ENCODE measurements around the gene CD164.
A peak's percentile ranks its signal among the peaks of the same experiment; 100 is the strongest.

CD164 gene
- total RNA-seq: 167 to 358 (median 243) reads per million in 9 experiments

DNA sequence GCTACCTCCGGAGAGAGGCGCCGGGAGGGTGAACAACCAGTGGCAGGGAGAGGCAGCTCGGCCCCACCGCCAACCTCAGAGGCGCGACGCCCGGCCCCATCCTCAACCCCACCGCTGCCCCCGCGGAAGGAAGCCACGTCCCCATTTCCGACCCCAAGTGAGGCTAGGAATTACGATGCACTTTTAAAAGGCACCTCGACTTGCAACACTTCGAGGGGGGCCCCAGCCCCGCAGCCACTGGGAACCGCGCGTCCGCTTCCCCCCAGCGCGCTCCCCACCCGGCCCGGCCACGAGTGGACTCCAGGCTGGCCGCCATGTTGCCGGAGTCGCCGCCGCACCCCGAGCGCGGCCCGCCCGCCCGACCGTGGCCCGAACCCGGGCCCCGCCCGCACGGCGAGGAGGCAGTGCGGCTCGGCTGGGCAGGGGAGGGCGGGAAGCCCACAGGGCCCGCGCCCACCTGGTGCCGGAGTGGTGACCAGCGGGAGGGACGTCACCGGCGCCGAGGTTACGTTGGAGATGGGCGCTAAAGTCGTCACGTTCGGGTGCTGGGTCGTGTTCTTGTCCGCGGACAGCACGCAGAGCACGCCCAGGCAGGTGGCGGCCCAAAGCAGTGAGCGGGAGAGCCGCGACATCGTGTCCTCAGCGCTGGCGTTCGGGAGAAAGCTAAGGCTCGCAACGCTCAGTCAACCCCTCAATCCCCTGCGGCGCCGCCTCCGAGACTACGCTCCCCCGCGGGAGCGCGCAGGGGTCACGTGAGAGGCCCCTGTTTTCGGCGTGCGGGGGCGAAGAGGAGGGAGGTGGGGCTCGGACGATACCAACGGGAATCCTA is at the start of gene CD164:
TSS of gene CD164 (minus strand) at position 721 of the 829 bp plus-strand sequence. CDS start at position 632, 89 bp downstream.
- H3K4me3 Mint-ChIP-seq: peak within 1 kb of the TSS; percentile 90 to 99
- H3K27me3 Mint-ChIP-seq: no peaks in the 10 kb centered on the region
- H3K36me3 Mint-ChIP-seq (ENCODE audit: insufficient read depth): peaks cover 51% of the 10 kb centered on the region
- peaks cover 38 to 39% of the 10 kb centered on the region in 2 donors for H3K4me1 Mint-ChIP-seq (ENCODE audit: low read depth in 2 of 2)
- DNase-seq (peak; percentile 83 to 92 (median 91)), ATAC-seq (replicated peaks) (peak; percentile 61)
- no peaks in the 10 kb centered on the region for H3K9me3 Mint-ChIP-seq
- peak within 1 kb of the TSS; percentile 97 to 99 for H3K27ac Mint-ChIP-seq

DNA sequence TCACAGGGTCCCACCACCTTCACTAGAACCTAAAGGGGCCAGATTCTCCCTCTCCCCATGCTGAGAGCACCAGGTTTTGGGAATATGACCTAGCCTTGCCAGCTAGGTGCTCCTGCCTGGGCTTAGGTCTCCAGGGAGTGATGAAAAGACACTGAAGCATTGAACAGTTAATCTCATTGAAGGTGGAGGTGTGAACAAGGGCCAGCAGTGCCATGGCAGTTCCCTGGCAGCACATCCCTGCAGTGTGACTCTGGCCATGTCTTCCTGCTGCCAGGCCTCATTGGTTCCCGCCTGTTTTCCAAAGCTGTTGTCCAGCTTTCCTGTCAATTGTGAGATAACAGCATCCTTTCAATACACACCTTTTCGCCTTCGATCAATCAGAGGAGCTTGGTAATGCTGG is 47.2 kb upstream of the CD164 start:
- ATAC-seq (replicated peaks): no peak
- H3K36me3 Mint-ChIP-seq (ENCODE audit: insufficient read depth): no peaks in the 10 kb centered on the region
- no peaks in the 10 kb centered on the region for H3K9me3 Mint-ChIP-seq
- DNase-seq: no peak
- peaks cover 0 to 4% of the 10 kb centered on the region in 2 donors for H3K4me1 Mint-ChIP-seq (ENCODE audit: low read depth in 2 of 2)
- peaks cover 0 to 17% of the 10 kb centered on the region in 2 donors for H3K27me3 Mint-ChIP-seq
- no peak overlapping the region for H3K4me3 Mint-ChIP-seq
- H3K27ac Mint-ChIP-seq: no peak overlapping the region

DNA sequence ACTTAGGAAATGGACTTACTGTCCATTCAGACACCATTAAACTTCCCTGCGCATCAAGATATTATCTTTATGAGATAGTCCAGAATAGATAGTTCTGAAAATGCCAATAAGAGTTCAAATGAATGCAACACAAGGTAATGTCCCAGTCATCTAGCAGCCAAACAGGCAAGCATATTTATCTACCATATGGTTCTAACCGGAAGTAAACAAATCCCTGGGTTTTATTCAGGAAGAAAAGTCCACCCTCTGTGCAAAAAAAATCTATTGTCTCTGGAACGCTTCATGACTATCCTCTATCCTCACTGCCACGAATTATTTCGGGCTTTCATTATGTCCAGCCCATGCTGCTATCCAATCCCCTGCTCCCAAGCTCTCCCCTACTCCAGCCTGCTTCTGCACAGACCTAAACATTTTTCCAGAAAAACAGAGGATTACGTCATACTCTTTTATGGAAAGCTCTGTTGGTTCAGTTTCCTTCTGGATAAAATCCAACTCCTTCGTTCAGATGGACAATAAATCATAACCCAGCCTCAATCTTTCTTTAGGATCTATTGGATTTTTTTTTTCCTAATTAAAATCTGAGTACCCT is 46.7 kb upstream of the CD164 start:
- Mint-ChIP-seq H3K4me3 (no peak overlapping the region), H3K27ac (no peak overlapping the region), H3K9me3 (no peaks in the 10 kb centered on the region), H3K27me3 (peaks cover 0 to 17% of the 10 kb centered on the region in 2 donors), H3K36me3 (ENCODE audit: insufficient read depth) (no peaks in the 10 kb centered on the region), H3K4me1 (ENCODE audit: low read depth in 2 of 2) (peaks cover 0 to 4% of the 10 kb centered on the region in 2 donors)
- DNase-seq (no peak), ATAC-seq (replicated peaks) (no peak)

DNA sequence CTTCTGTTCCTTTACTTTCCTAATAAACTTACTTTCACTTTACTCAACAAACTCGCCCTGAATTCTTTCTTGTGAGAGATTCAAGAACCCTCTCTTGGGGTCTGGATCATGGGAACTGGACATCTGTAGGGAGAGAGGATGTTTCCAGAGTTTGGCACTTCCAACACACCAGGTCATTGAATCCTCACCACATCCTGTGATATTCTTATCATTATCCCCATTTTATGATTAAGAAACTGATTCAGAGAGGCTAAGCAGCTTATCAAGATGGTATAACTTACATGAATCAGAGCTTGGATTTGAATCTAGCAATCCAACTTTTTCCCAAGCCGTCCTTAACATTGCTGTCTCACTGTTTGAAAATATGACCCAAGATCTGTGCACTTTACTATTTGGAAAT is 42.7 kb upstream of the CD164 start:
- DNase-seq (no peak), ATAC-seq (replicated peaks) (no peak)
- Mint-ChIP-seq H3K27me3 (peaks cover 0 to 8% of the 10 kb centered on the region in 2 donors), H3K4me3 (no peak overlapping the region), H3K36me3 (ENCODE audit: insufficient read depth) (no peaks in the 10 kb centered on the region), H3K27ac (no peak overlapping the region), H3K4me1 (ENCODE audit: low read depth in 2 of 2) (peaks cover 0 to 4% of the 10 kb centered on the region in 2 donors), H3K9me3 (no peaks in the 10 kb centered on the region)

DNA sequence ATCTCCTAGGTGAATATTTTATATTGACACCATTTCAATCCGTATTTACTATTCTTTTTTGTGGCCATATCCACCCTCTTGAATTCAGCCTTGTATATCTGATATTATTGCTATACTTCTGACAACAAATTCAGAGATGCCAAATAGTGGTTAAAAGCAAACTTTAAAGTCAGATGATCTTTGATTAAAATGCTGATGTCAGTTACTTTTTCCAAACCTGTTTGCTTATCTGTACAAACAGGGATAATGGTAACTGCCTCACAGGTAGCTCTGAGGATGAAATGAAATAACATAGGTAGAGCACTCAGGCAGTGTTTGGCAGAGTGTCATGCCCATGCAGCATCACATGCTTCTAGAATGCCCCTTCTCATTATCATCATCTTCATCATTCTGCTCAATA is 38.9 kb upstream of the CD164 start:
- no peak for ATAC-seq (replicated peaks)
- Mint-ChIP-seq H3K27me3 (peaks cover 0 to 16% of the 10 kb centered on the region in 2 donors), H3K27ac (no peak overlapping the region), H3K36me3 (ENCODE audit: insufficient read depth) (no peaks in the 10 kb centered on the region), H3K9me3 (no peaks in the 10 kb centered on the region), H3K4me1 (ENCODE audit: low read depth in 2 of 2) (peaks cover 0 to 4% of the 10 kb centered on the region in 2 donors), H3K4me3 (no peak overlapping the region)
- DNase-seq: no peak

DNA sequence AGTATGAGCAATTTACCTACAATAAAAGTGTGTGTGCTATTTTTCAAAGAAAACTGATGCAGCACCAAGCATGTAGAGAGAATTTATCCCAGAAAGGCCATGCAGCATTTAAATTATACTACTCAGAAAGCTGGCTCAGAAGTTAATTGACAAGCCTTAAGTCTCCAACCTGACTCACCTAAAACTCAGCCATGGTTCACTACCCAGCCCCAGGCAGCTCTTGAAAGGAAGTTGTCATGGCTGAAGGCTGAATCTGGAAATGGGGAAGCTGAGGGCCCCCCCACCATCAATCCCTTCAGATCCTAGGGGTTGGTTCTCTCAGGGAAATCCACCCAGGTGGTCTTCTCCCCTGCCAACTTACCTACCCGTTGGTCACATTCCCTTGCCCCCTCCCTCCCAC is 38.5 kb upstream of the CD164 start:
- no peak overlapping the region for H3K27ac Mint-ChIP-seq
- H3K4me3 Mint-ChIP-seq: no peak overlapping the region
- no peak for DNase-seq
- no peak for ATAC-seq (replicated peaks)
- H3K4me1 Mint-ChIP-seq (ENCODE audit: low read depth in 2 of 2): peaks cover 0 to 4% of the 10 kb centered on the region in 2 donors
- H3K9me3 Mint-ChIP-seq: no peaks in the 10 kb centered on the region
- H3K27me3 Mint-ChIP-seq: peaks cover 0 to 16% of the 10 kb centered on the region in 2 donors
- no peaks in the 10 kb centered on the region for H3K36me3 Mint-ChIP-seq (ENCODE audit: insufficient read depth)

DNA sequence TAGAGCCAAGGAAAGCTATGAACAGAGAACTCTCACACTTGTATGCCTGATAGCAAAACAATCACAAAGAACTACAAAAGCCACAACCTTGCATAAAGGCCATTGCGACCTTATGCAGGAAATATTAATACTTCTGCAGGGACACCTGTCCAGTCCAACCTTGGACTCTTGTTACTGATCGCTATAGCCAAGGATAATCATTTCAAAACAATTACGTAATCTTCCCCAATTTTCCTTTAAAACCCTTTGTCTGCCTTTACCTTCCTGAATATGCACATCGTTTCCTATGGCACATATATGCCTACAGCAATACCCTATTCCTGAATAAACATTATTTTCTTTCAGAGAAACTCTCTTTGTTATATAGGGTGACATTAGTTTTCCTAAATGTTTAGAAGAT is 35.4 kb upstream of the CD164 start:
- no peak for ATAC-seq (replicated peaks)
- H3K27ac Mint-ChIP-seq: no peak overlapping the region
- DNase-seq: no peak
- H3K4me3 Mint-ChIP-seq: no peak overlapping the region
- H3K36me3 Mint-ChIP-seq (ENCODE audit: insufficient read depth): no peaks in the 10 kb centered on the region
- no peaks in the 10 kb centered on the region for H3K4me1 Mint-ChIP-seq (ENCODE audit: low read depth in 2 of 2)
- H3K27me3 Mint-ChIP-seq: peaks cover 0 to 16% of the 10 kb centered on the region in 2 donors
- H3K9me3 Mint-ChIP-seq: no peaks in the 10 kb centered on the region

DNA sequence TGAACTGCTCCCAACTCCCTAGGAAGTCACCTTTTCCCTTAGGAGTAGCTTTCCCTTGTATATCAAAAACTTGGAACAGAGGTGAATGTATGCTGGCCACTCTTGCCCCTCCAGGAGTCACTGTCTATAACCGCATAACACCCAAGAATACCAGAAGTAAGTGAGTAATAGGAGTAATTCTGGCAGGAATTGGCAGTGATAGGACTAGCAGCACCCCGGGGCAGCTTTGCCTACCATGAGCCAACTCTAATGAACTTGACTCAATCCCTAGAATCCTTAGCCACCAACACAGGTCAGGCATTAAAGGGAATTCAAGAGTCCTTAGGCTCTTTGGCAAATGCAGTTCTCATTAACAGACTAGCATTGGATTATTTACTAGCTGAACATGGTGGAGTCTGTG is 28.8 kb upstream of the CD164 start:
- DNase-seq (no peak), ATAC-seq (replicated peaks) (no peak)
- Mint-ChIP-seq H3K36me3 (ENCODE audit: insufficient read depth) (no peaks in the 10 kb centered on the region), H3K4me1 (ENCODE audit: low read depth in 2 of 2) (no peaks in the 10 kb centered on the region), H3K27ac (no peak overlapping the region), H3K4me3 (no peak overlapping the region), H3K27me3 (peaks cover 6 to 23% of the 10 kb centered on the region in 2 donors), H3K9me3 (peaks cover 0 to 2% of the 10 kb centered on the region in 2 donors)

DNA sequence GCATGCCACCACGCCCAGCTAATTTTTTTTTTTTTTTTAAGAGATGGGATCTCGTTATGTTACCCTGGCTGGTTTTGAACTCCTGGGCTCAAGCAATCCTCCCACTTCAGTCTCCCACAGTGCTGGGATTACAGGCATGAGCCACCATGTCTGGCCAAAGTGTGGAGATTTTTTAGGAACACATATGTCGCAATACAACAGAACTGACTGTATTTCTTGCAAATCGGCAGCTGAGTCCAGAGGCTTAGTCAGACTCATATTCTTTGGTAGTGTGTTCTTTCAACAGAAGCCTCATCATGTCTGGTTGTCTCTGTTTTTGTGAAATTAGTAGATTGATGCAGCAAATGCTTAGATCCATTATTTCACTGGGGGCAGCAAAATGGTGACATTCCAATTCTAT is 23.9 kb upstream of the CD164 start:
- H3K4me3 Mint-ChIP-seq: no peak overlapping the region
- DNase-seq (no peak), ATAC-seq (replicated peaks) (no peak)

DNA sequence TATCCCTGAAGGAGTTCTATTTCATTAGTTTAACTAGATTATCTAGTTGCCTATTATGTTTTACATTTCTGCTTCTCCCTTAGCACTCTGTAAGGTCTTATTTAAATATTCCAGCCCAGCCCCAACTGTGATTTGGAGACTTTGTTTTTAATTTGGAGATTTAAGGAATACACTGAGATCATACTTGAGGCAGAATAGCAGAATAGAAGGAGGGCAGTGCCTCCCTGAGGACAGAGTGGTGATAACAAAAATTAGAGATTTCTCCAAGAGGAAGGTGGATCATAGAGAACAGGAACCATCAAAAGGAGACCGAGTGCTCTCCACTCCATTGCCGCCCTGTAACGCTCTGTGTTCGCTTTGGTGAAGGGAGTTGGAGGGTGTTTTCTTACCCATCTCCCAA is 14.8 kb upstream of the CD164 start:
- Mint-ChIP-seq H3K27ac (no peak overlapping the region), H3K4me1 (ENCODE audit: low read depth in 2 of 2) (peaks cover 0 to 3% of the 10 kb centered on the region in 2 donors), H3K4me3 (no peak overlapping the region), H3K36me3 (ENCODE audit: insufficient read depth) (no peaks in the 10 kb centered on the region), H3K9me3 (no peaks in the 10 kb centered on the region), H3K27me3 (peaks cover 0 to 13% of the 10 kb centered on the region in 2 donors)
- no peak for ATAC-seq (replicated peaks)
- no peak for DNase-seq

More for the DNA sequence above, 23.9 kb upstream of the CD164 start:
- H3K27me3 Mint-ChIP-seq: peaks cover 6 to 18% of the 10 kb centered on the region in 2 donors
- no peaks in the 10 kb centered on the region for H3K36me3 Mint-ChIP-seq (ENCODE audit: insufficient read depth)
- H3K4me1 Mint-ChIP-seq (ENCODE audit: low read depth in 2 of 2): no peaks in the 10 kb centered on the region
- H3K9me3 Mint-ChIP-seq: peaks cover 0 to 2% of the 10 kb centered on the region in 2 donors
- no peak overlapping the region for H3K27ac Mint-ChIP-seq

DNA sequence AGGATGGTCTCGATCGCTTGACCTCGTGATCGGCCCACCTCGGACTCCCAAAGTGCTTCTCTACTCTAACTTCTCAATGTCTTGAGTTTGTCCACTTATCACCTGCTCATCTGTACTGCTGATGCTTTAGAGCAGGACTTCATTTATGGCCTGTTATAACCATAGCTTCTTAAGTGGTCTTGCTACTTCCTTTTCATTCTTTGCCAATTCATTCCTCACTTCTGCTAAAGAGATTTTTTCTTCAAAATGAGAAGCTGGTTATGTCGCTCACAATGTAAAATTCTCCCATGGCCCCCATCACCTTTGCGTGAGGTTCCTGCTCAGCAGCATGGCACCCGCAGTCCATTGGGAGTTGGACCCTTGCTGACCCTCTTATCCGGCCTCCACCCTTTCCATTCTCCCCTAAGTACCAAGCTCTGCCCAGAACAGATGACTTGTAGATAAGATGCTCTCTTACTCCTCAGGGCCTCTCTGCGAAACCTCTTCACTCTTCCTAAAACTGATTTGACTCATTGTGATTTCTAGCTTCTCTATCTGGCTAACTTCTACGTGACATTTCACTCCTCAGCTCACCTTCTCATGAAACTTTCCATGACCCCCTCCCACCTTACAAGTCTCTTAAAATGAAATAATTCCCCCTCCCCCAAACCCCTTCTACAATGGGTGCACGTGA is 13.9 kb upstream of the CD164 start:
- Mint-ChIP-seq H3K27me3 (peaks cover 0 to 13% of the 10 kb centered on the region in 2 donors), H3K36me3 (ENCODE audit: insufficient read depth) (no peaks in the 10 kb centered on the region), H3K4me3 (no peak overlapping the region), H3K27ac (no peak overlapping the region), H3K4me1 (ENCODE audit: low read depth in 2 of 2) (peaks cover 0 to 3% of the 10 kb centered on the region in 2 donors), H3K9me3 (no peaks in the 10 kb centered on the region)
- no peak for ATAC-seq (replicated peaks)
- no peak for DNase-seq

DNA sequence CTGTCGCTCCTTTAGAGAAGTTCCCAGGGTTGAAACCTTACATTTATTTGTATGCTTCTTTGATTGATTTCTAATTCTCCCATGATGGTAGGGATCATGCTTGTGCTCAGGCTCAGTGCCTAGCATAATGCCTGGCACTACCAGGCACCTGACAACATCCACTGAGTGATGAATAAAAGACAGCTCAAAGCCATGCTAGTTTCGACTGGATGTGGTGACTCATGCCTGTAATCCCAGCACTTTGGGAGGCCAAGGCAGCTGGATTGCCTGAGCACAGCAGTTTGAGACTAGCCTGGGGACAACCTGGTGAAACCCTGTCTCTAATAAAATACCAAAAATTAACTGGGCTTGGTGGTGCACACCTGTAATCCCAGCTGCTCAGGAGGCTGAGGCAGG is 11.6 kb upstream of the CD164 start:
- Mint-ChIP-seq H3K36me3 (ENCODE audit: insufficient read depth) (no peaks in the 10 kb centered on the region), H3K9me3 (no peaks in the 10 kb centered on the region), H3K27me3 (peaks cover 0 to 20% of the 10 kb centered on the region in 2 donors), H3K4me1 (ENCODE audit: low read depth in 2 of 2) (peaks cover 0 to 3% of the 10 kb centered on the region in 2 donors), H3K4me3 (no peak overlapping the region), H3K27ac (no peak overlapping the region)
- DNase-seq (no peak), ATAC-seq (replicated peaks) (no peak)

DNA sequence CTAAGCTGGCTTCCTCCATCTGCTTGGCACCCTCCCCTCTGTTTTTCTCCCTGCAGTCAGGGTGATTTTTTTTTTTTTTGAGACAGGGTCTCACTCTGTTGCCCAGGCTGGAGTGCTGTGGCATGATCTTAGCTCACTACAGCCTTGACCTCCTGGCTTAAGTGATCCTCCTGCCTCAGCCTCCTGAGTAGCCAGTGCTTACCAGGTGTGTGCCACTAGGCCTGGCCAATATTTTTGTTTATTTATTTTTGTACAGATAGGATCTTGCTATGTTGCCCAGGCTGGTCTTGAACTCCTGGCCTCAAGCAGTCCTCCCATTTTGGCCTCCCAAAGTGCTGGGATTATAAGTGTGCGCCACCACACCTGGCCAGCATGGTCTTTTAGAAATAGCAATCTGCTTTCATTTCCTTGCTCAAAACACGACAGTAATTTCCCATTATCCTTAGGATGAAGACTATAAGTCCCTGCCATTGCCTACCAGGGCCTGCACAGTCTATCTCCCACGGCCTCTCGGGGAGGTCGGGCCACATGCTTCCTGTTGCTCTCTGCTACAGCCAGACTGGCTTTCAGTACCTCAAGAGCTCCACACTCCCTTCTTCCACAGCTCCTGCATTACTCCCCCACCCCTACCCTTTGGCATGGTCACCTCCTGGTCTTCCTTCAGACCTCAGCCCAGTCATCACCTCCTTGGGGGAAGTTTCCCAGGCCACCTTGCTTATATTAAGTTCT is 11.1 kb upstream of the CD164 start:
- H3K36me3 Mint-ChIP-seq (ENCODE audit: insufficient read depth): no peaks in the 10 kb centered on the region
- H3K4me3 Mint-ChIP-seq: no peak overlapping the region
- no peak overlapping the region for H3K27ac Mint-ChIP-seq
- peaks cover 0 to 3% of the 10 kb centered on the region in 2 donors for H3K4me1 Mint-ChIP-seq (ENCODE audit: low read depth in 2 of 2)
- H3K9me3 Mint-ChIP-seq: no peaks in the 10 kb centered on the region
- H3K27me3 Mint-ChIP-seq: peaks cover 0 to 20% of the 10 kb centered on the region in 2 donors
- ATAC-seq (replicated peaks) (no peak), DNase-seq (no peak)

Data from effector memory CD8-positive, alpha-beta T cell (primary cell).